IPS-NIHi7 (cell line): ENCODE measurements around the gene RPS6KA5.
A peak's percentile ranks its signal among the peaks of the same experiment; 100 is the strongest.
"Not testable (repeated sequence)": the region's sequence is repeated elsewhere in the genome, so short reads cannot be mapped to it uniquely, and the experiment has no call there.

ENCODE experiments used
- DNase-seq: peaks from one replicate; pipeline ENCODE4 v3.0.0; 2012; ENCODE audit warnings: mixed read lengths; ENCODE audit errors: extremely low spot score

RPS6KA5 gene

DNA sequence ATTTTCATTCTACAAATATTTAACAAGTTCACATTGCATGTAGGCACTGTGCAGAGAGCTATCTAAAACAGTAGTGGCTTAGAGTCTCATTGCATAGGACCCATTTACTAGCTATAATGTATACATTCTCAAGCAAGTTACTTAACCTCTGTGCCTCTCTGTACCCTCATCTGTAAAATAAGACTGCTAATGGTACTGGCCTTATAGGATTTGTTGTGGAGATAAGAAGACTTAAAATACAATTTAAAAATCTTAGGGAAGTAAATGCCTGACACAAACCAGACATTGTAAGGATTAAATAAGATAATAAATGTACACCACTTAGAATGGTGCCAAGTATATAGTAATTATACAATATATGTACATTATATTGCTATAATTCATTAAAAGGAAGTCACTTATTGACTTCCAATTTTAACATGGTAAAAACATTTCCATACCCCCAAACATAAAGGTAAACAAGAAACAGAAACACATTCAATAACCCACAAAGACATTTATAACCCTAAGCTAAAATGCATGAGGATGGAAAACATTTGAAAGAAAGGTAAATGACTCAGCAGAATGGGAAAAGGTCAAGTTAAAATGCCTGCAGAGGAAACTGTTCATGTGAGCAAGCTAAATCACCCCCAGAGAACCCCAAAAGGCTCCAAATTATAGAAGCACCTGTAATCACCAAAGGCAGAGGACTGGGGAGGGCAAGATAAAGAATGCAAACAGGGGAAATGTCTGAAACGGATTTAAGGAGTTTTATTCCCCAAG is 30.8 kb downstream of the RPS6KA5 start:
- DNase-seq, result no peak

DNA sequence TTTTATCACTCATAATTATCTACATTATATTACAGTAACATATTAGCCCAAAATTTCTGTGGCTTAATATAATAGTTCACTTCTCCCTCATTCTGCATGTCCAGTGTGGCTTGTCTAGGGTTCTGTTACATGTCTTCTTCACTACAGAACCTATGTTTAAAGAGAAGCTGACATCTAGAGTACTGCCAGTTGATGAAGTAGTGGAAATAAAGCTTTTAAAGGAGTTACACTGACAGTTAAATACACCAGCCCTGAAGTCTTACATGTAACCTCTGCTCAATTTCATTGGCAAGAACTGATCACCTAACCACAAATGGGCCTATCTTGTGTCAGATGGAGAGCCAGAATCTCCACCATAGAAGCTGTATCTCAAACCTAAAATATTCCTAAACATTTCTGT is 32.9 kb downstream of the RPS6KA5 start:
- DNase-seq, result no peak

- not testable (repeated sequence) for DNase-seq
Measured at GRCh38 chr14:91022622-91023028, 37.8 kb downstream of the RPS6KA5 start.

DNA sequence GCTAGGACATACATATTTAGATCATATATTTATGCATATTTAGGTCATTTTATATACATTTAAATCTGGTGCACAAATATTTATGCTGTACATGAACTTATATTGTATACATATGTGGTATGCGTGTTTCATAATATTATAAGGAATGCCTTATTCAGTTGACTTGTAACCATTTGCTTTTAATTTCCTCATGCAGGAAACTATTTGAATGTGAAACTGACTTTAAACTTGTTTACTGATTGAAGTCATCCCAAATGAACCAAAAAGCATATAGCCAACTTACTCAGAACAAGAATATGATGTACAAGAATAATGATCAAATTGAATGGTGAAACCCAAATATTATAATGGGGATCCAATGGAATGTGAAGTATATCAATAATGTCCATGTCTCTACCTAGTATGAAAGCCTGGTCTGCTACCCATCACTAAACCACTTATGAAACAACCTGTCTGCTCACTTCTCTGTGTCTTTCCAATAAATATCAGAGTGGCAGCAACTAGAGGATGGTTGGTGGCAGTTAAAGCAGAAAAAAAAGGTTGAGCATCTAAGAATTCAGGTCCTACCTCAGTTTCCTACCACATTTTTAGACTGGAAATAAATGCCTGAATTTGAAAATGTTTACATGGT is 38.3 kb downstream of the RPS6KA5 start:
- DNase-seq, result no peak

GRCh38 chr14:91021115-91021514 is 39.3 kb downstream of the RPS6KA5 start:
- no peak for DNase-seq

- DNase-seq, result no peak
Measured at GRCh38 chr14:91019673-91020072, 40.8 kb downstream of the RPS6KA5 start.

- no peak for DNase-seq
Measured at GRCh38 chr14:91018481-91018880, 42.0 kb downstream of the RPS6KA5 start.

GRCh38 chr14:91016800-91017410 is 43.5 kb downstream of the RPS6KA5 start:
- no peak for DNase-seq

- no peak for DNase-seq
Measured at GRCh38 chr14:91015435-91015834, 45.0 kb downstream of the RPS6KA5 start.

DNA sequence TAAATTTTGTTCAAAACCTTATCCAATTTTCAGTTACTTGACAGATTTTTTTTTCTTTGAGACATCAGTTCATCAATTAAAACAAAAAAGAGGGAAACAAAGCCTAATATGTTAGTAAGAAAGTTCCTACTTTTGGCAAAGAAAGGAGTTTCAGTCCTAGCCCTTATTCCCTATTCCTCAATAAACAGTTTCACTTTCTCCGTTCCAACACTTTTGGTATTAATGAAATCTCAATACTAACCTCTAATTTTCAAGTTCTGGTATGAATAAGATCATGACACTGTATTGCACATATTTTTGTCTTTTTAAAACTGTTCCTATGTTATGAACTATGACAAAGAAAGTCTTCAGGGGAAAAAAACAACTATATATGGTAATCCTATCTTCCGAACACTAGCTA is 48.4 kb downstream of the RPS6KA5 start:
- DNase-seq, result no peak

- no peak for DNase-seq
Measured at GRCh38 chr14:91010153-91010533, 50.3 kb downstream of the RPS6KA5 start.

GRCh38 chr14:91009501-91010152 is 50.8 kb downstream of the RPS6KA5 start:
- no peak for DNase-seq

DNA sequence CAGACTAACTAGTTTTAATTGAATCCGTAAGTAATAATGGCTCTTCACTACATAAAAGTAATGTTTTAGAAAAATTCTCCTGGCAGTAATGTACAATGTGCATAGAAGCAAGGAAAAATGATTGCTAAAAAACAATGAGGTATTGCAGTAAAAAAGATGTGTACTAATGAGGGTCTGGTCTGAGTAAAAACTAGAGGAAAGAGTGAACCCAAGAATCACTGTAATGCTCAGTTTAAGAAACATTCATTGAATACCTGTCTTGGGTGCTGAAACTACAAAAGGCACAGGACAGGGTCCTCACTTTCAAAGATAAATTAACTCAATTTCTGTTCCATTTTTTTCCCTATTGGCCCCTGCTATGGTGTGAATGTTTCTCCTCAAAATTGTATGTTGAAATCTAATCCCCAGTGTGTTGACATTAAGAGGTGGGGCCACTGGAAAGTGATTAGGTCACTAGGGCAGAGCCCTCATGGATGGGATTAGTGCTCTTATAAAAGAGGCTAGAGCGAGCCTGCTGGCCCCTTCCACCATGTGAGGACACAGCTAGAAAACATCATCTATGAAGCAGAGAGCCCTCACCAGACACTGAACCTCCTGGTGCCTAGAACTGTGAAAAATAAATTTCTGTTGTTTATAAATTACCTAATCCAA is 51.6 kb downstream of the RPS6KA5 start:
- DNase-seq, result no peak

DNA sequence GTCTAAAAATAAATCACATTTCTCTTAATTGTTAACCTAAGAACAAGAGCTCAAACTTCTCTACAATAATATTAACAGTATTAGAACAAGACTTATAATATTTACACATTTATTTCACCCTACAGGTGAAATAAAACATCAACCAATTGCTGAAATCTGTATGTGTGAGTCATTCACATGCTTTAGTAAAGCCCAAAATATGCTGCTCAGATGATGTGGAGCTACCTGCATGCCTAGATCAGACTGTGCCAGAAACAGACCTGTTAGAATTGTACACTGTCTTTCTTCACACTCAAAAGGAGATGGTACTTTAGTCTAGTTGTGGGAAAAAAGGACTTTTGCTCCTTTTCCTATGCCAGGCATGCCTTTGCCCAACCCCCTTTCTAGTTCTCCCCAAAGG is 54.7 kb downstream of the RPS6KA5 start:
- DNase-seq, result no peak

- DNase-seq, result no peak
Measured at GRCh38 chr14:91004987-91005386, 55.5 kb downstream of the RPS6KA5 start.

GRCh38 chr14:90999299-90999698 is 61.1 kb downstream of the RPS6KA5 start:
- DNase-seq, result peak; percentile 23

- DNase-seq, result no peak
Measured at GRCh38 chr14:90996967-90997366, 63.5 kb downstream of the RPS6KA5 start.

- DNase-seq, result no peak
Measured at GRCh38 chr14:90995785-90996184, 64.7 kb downstream of the RPS6KA5 start.

DNA sequence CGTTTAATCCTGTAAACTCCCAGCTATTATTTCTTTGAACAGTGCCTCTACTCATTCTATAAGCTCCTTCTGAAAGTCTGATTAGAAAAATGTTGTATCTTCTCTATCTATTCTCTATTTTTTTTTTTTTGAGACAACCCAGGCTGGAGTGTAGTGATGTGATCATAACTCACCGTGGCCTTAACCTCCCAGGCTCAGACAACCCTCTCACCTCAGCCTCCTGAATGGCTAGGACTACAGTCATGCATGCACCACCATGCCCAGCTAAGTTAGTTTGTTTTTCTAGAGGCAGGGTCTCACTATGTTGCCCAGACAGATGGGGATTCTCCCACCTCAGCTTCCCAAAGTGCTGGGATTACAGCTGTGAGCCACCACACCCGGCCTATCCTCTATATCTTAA is 66.6 kb downstream of the RPS6KA5 start:
- no peak for DNase-seq

GRCh38 chr14:90991690-90992443 is 68.6 kb downstream of the RPS6KA5 start:
- no peak for DNase-seq

- no peak for DNase-seq
Measured at GRCh38 chr14:90990141-90990540, 70.3 kb downstream of the RPS6KA5 start.
